ENCODE measurements around the gene LRP11. TPM values are rescaled to one million over a fixed set of nuclear protein-coding genes. Genes with fewer than 3 reads are reported as not detected.

LRP11 gene
- total and polyA plus RNA-seq, 10 of the 15 experiments (the other 5 are each of a cell fraction or from before 2014, with no cell fraction given): under 0.01 to 0.23 (median 0.03) TPM; not detected in 6

GRCh38 chr6:149825292-149825691, 38.9 kb downstream of the LRP11 start (continued):
- no peak for TF ChIP-seq CUX1 (IDR thresholded peaks at IDR 0.05; ENCODE audit: insufficient replicate concordance, low read depth, low read length)
- no peak for TF ChIP-seq LARP7 (IDR thresholded peaks at IDR 0.05)
- no peak for TF ChIP-seq RBBP5 (conservative IDR thresholded peaks at IDR 0.05)
- TF ChIP-seq ZNF592 (IDR thresholded peaks at IDR 0.05): no peak
- TF ChIP-seq HDAC2 (IDR thresholded peaks at IDR 0.05): no peak
